Measurements from ENCODE around the gene SETD2.
"Not testable (repeated sequence)": the region's sequence is repeated elsewhere in the genome, so short reads cannot be mapped to it uniquely, and the experiment has no call there.

The SETD2 gene

DNA sequence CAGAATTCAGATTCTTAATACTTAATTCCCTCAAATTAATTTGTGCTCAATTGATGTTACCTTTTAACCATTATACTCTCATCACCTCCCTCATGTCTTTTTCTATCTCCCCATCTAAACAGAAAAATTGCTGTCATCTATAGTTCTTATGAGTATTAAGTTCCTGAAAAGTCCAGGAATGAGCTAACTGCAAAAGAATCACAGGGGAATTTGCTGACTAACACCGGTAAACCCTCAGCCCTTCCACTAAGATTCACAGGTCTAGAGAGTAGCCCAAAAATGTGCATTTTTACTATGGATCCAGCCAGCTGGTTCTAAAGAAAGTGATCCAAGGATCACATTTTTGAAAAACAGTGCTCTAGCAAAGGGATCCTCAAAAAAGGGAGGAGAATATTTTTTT lies 67.0 kb downstream of the SETD2 start:
- peaks cover 12% of the 10 kb centered on the region for H3K36me3 ChIP-seq (ENCODE audit: insufficient read depth, low read length)
- H3K4me1 ChIP-seq (ENCODE audit: insufficient read depth, low read length): no peaks in the 10 kb centered on the region
- H3K9ac ChIP-seq (ENCODE audit: low read length): no peak overlapping the region
- H3K27me3 ChIP-seq (ENCODE audit: control insufficient read depth in 1 of 2, insufficient read depth in 2 of 2, low read length in 2 of 2): no peaks in the 10 kb centered on the region
- H3K27ac ChIP-seq (ENCODE audit: low read depth, low read length): no peak overlapping the region
- no peaks in the 10 kb centered on the region for H3K9me3 ChIP-seq (ENCODE audit: low read length)
- no peak overlapping the region for H3K4me3 ChIP-seq (ENCODE audit: low read depth in 1 of 2, low read length in 2 of 2)

DNA sequence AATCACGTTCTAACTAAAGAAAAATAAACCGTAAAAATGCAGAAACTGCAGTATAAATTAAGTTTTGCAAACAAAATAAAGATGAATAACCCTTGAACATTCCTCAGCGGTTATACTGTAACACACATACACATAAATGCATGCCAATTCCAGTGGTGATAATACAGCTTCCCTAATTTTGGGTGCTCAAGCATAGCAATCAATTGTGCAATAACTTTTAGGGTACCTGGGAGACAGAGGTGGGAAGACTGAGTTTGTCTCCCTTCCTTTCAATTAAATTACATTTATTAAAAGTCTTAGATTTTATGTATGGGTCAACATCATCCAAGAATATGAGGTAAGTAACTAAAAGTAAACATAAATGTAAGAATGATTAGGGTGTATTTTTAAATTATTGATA lies 71.8 kb downstream of the SETD2 start:
- no peaks in the 10 kb centered on the region for H3K27me3 ChIP-seq (ENCODE audit: control insufficient read depth in 1 of 2, insufficient read depth in 2 of 2, low read length in 2 of 2)
- peaks cover 16% of the 10 kb centered on the region for H3K36me3 ChIP-seq (ENCODE audit: insufficient read depth, low read length)
- H3K9ac ChIP-seq (ENCODE audit: low read length): no peak overlapping the region
- H3K9me3 ChIP-seq (ENCODE audit: low read length): no peaks in the 10 kb centered on the region
- no peak overlapping the region for H3K4me3 ChIP-seq (ENCODE audit: low read depth in 1 of 2, low read length in 2 of 2)
- H3K4me1 ChIP-seq (ENCODE audit: insufficient read depth, low read length): no peaks in the 10 kb centered on the region
- H3K27ac ChIP-seq (ENCODE audit: low read depth, low read length): no peak overlapping the region

DNA sequence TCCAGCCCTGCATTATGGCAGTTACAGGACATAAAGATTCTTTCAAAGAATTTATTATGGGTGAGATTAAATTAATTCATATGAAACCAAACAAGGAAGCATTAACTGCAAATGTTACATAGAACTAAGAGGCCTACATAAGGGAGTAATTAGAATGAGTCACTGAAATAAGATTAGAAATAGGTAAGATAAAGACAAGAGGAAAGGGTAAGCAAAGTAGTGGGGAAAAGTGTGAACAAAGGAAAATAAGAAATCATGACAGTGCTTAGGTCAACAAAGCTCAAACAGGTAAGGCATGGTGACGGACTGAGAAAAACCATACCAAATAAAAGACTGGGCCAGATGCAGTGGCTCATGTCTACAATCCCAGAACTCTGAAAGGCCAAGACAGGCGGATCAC lies 74.3 kb downstream of the SETD2 start:
- Histone ChIP-seq H3K36me3 (ENCODE audit: insufficient read depth, low read length) (peaks cover 18% of the 10 kb centered on the region), H3K27me3 (ENCODE audit: control insufficient read depth in 1 of 2, insufficient read depth in 2 of 2, low read length in 2 of 2) (no peaks in the 10 kb centered on the region), H3K27ac (ENCODE audit: low read depth, low read length) (no peak overlapping the region), H3K4me3 (ENCODE audit: low read depth in 1 of 2, low read length in 2 of 2) (no peak overlapping the region), H3K4me1 (ENCODE audit: insufficient read depth, low read length) (no peaks in the 10 kb centered on the region), H3K9ac (ENCODE audit: low read length) (no peak overlapping the region), H3K9me3 (ENCODE audit: low read length) (no peaks in the 10 kb centered on the region)

DNA sequence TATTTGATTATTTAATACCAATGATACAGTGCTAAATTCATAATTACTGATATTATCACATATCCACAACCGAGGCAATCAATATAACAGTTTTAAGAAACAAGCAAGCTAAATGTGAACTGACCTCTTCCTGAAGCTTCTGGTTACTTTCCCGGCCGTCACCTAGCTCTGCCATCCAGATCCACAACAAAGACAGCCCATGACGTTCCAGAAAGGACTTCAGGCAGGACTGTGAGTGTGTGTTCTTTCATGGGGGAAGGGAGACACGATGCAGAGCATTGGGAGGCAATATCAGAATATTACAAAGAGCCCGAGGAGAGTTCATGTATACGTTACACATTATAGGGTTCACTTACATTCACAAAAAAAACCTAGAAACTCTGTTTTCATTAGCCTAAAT lies 77.8 kb downstream of the SETD2 start:
- Histone ChIP-seq H3K27me3 (ENCODE audit: control insufficient read depth in 1 of 2, insufficient read depth in 2 of 2, low read length in 2 of 2) (no peaks in the 10 kb centered on the region), H3K36me3 (ENCODE audit: insufficient read depth, low read length) (peaks cover 25% of the 10 kb centered on the region), H3K4me1 (ENCODE audit: insufficient read depth, low read length) (no peaks in the 10 kb centered on the region), H3K9ac (ENCODE audit: low read length) (no peak overlapping the region), H3K27ac (ENCODE audit: low read depth, low read length) (no peak overlapping the region), H3K4me3 (ENCODE audit: low read depth in 1 of 2, low read length in 2 of 2) (no peak overlapping the region), H3K9me3 (ENCODE audit: low read length) (no peaks in the 10 kb centered on the region)

DNA sequence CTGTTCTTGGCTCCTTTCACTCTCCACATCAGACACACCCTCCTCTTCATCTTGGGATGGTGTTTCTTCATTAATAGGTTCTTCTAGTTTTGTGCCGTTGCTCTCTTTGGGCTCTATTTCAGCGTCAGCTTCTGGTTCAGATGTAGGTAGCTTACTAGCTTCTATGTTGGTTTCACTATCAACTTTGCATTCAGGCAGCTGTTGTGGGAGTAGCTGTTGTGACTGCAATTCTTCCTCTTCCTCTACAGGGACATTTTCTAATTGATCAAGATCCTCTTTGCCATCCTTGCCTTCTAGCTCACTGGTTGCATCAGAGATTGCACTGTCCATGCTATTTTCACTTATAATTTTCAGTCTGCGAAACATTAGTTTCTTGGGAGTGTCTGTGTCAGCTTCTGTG lies 80.1 kb downstream of the SETD2 start:
- H3K4me3 ChIP-seq (ENCODE audit: low read depth in 1 of 2, low read length in 2 of 2): no peak overlapping the region
- H3K9ac ChIP-seq (ENCODE audit: low read length): no peak overlapping the region
- H3K27ac ChIP-seq (ENCODE audit: low read depth, low read length): no peak overlapping the region
- H3K9me3 ChIP-seq (ENCODE audit: low read length): no peaks in the 10 kb centered on the region
- H3K36me3 ChIP-seq (ENCODE audit: insufficient read depth, low read length): peaks cover 39% of the 10 kb centered on the region
- no peaks in the 10 kb centered on the region for H3K4me1 ChIP-seq (ENCODE audit: insufficient read depth, low read length)
- no peaks in the 10 kb centered on the region for H3K27me3 ChIP-seq (ENCODE audit: control insufficient read depth in 1 of 2, insufficient read depth in 2 of 2, low read length in 2 of 2)

DNA sequence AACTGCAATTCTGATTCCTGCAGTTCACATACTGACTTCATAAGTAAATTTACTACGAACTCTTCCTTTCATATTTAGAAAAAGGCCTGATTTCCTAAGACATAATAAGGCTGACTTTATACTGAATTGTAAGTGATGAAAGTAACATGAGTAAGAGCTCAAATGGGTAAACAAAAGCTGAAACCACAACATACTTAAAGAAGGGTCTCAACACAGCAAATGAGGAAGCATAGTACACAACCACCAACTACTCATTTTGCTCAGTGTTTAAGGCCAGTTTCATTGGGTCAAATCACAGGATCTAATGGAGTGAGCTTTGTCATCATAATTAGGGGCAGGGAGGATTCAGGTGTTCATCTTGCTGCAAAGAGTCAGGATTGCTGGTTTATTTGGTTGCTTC lies 81.4 kb downstream of the SETD2 start:
- Histone ChIP-seq H3K9ac (ENCODE audit: low read length) (no peak overlapping the region), H3K27me3 (ENCODE audit: control insufficient read depth in 1 of 2, insufficient read depth in 2 of 2, low read length in 2 of 2) (no peaks in the 10 kb centered on the region), H3K36me3 (ENCODE audit: insufficient read depth, low read length) (peaks cover 33% of the 10 kb centered on the region), H3K4me3 (ENCODE audit: low read depth in 1 of 2, low read length in 2 of 2) (no peak overlapping the region), H3K4me1 (ENCODE audit: insufficient read depth, low read length) (no peaks in the 10 kb centered on the region), H3K9me3 (ENCODE audit: low read length) (no peaks in the 10 kb centered on the region), H3K27ac (ENCODE audit: low read depth, low read length) (no peak overlapping the region)

DNA sequence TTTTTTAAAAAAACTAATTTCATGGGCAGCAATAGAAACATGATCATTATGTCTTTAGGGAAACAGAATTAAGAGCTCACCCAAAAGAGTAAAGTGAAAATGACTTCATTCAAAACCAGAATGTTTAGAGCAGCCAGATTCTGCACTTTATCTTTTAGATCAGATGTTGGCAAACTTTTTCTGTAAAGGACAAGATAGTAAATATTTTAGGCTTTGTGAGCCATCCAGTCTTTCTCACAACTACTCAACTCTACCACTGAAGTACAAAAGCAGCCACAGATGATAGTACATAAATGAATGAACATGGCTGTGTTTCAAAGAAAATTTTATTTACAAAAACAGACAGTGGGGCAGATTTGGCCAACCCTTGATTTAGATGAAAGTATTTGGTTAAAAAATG lies 84.5 kb downstream of the SETD2 start:
- Histone ChIP-seq H3K9me3 (ENCODE audit: low read length) (no peaks in the 10 kb centered on the region), H3K36me3 (ENCODE audit: insufficient read depth, low read length) (peaks cover 39% of the 10 kb centered on the region), H3K4me3 (ENCODE audit: low read depth in 1 of 2, low read length in 2 of 2) (no peak overlapping the region)

DNA sequence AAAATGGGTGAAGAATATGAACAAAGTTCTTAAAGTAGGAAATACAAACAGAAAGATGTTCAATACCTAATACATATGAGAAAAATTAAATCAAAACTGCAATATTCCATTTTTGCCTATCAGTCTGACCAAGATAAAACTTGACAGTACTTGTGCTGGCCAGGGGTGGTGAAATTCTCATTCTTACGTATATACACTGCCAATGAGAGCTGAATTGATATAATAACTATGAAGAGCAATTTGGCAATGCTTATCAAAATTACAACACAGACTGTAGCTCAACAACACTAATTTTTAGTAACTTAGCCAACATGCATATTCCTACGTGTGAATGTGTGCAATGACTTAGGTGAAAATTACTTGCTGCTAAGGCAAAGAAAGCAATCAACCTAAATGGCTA lies 90.2 kb downstream of the SETD2 start:
- Histone ChIP-seq H3K27me3 (ENCODE audit: control insufficient read depth in 1 of 2, insufficient read depth in 2 of 2, low read length in 2 of 2) (no peaks in the 10 kb centered on the region), H3K9me3 (ENCODE audit: low read length) (no peaks in the 10 kb centered on the region), H3K27ac (ENCODE audit: low read depth, low read length) (no peak overlapping the region), H3K4me1 (ENCODE audit: insufficient read depth, low read length) (no peaks in the 10 kb centered on the region), H3K4me3 (ENCODE audit: low read depth in 1 of 2, low read length in 2 of 2) (no peak overlapping the region), H3K9ac (ENCODE audit: low read length) (no peak overlapping the region), H3K36me3 (ENCODE audit: insufficient read depth, low read length) (peaks cover 24% of the 10 kb centered on the region)

More for the DNA sequence above, 84.5 kb downstream of the SETD2 start:
- H3K27me3 ChIP-seq (ENCODE audit: control insufficient read depth in 1 of 2, insufficient read depth in 2 of 2, low read length in 2 of 2): no peaks in the 10 kb centered on the region
- H3K4me1 ChIP-seq (ENCODE audit: insufficient read depth, low read length): no peaks in the 10 kb centered on the region
- no peak overlapping the region for H3K9ac ChIP-seq (ENCODE audit: low read length)
- H3K27ac ChIP-seq (ENCODE audit: low read depth, low read length): no peak overlapping the region

DNA sequence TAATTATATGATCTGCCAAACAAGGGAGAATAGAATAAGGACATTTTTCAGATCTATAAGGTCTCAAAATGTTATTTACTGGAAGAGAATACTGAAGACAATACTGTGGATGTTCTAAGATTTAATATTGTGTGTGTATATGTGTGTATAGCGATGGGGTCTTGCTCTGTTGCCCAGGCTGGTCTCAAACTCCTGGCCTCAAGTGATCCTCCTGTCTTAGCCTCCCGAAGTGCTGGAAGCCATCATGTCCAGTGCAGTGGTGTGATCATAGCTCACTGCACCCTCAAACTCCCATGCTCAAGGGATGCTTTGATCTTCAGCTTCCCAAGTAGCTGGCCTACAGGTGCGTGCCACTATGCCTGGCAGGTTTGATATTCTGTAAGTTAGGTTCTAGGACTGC lies 93.1 kb downstream of the SETD2 start:
- peaks cover 21% of the 10 kb centered on the region for H3K36me3 ChIP-seq (ENCODE audit: insufficient read depth, low read length)
- H3K4me3 ChIP-seq (ENCODE audit: low read depth in 1 of 2, low read length in 2 of 2): no peak overlapping the region

DNA sequence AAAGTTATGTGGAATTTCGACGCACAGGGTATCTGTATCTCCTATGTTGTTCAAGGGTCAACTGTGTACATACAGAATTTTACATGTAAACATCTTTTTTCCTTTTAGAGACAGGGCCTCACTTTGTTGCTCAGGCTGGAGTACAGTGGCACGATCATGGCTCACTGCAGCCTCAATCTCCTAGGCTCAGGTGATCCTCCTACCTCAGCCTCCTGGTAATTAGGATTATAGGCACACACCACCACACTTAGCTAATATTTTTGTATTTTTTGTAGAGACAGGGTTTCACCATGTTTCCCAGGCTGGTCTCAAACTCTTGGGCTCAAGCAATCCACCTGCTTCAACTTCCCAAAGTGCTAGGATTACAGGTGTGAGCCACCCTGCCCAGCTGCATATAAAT lies 97.7 kb downstream of the SETD2 start:
- H3K9me3 ChIP-seq (ENCODE audit: low read length); H3K27me3 ChIP-seq (ENCODE audit: control insufficient read depth in 1 of 2, insufficient read depth in 2 of 2, low read length in 2 of 2); H3K9ac ChIP-seq (ENCODE audit: low read length); H3K27ac ChIP-seq (ENCODE audit: low read depth, low read length); H3K4me1 ChIP-seq (ENCODE audit: insufficient read depth, low read length); H3K4me3 ChIP-seq (ENCODE audit: low read depth in 1 of 2, low read length in 2 of 2): not testable (repeated sequence)
- peaks cover 36% of the 10 kb centered on the region for H3K36me3 ChIP-seq (ENCODE audit: insufficient read depth, low read length)

More for the DNA sequence above, 93.1 kb downstream of the SETD2 start:
- no peak overlapping the region for H3K9ac ChIP-seq (ENCODE audit: low read length)
- H3K27me3 ChIP-seq (ENCODE audit: control insufficient read depth in 1 of 2, insufficient read depth in 2 of 2, low read length in 2 of 2): no peaks in the 10 kb centered on the region
- no peaks in the 10 kb centered on the region for H3K4me1 ChIP-seq (ENCODE audit: insufficient read depth, low read length)
- H3K27ac ChIP-seq (ENCODE audit: low read depth, low read length): no peak overlapping the region
- no peaks in the 10 kb centered on the region for H3K9me3 ChIP-seq (ENCODE audit: low read length)

DNA sequence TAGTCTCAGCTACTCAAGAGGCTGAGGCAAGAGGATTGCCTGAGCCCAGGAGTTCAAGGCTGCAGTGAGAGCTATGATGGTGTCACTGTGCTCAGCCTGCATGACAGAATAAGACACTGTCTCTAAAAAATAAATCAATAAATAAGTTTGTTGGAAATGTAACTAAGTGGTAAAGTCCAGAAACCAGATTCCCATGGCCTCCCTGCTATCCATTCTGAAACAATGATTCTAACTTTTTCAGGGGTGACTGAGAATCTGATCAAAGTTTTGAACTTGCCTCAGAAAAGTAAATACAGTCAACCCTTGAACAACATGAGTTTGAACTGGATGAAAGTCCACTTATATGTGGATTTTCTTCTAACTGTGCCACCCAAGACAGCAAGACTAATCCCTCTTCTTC lies 98.2 kb downstream of the SETD2 start:
- no peak overlapping the region for H3K27ac ChIP-seq (ENCODE audit: low read depth, low read length)
- H3K4me3 ChIP-seq (ENCODE audit: low read depth in 1 of 2, low read length in 2 of 2): no peak overlapping the region
- H3K36me3 ChIP-seq (ENCODE audit: insufficient read depth, low read length): peaks cover 33% of the 10 kb centered on the region
- H3K9me3 ChIP-seq (ENCODE audit: low read length): no peaks in the 10 kb centered on the region
- no peaks in the 10 kb centered on the region for H3K27me3 ChIP-seq (ENCODE audit: control insufficient read depth in 1 of 2, insufficient read depth in 2 of 2, low read length in 2 of 2)
- no peaks in the 10 kb centered on the region for H3K4me1 ChIP-seq (ENCODE audit: insufficient read depth, low read length)
- H3K9ac ChIP-seq (ENCODE audit: low read length): no peak overlapping the region

DNA sequence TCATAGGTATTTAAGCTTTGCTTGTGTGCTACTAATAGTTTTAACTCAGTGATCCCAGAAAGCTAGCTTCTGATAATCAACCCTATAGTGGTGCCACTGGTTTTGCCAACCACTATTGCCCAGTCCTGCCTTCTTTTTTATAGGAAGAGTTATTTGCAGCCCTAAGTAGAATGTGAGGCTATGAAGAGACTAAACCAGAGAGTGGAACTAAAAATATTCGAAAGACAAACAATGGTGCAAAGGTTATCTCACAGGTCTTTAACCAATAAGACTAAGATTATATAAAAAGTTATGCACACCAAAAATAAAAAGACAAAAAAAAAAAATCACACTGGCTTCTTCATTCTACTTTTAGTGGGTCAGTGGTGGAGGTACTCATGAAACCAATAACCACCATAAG lies 98.9 kb downstream of the SETD2 start:
- H3K9me3 ChIP-seq (ENCODE audit: low read length): no peaks in the 10 kb centered on the region
- no peak overlapping the region for H3K27ac ChIP-seq (ENCODE audit: low read depth, low read length)
- H3K4me1 ChIP-seq (ENCODE audit: insufficient read depth, low read length): no peaks in the 10 kb centered on the region
- no peaks in the 10 kb centered on the region for H3K27me3 ChIP-seq (ENCODE audit: control insufficient read depth in 1 of 2, insufficient read depth in 2 of 2, low read length in 2 of 2)
- H3K36me3 ChIP-seq (ENCODE audit: insufficient read depth, low read length): peaks cover 33% of the 10 kb centered on the region
- H3K4me3 ChIP-seq (ENCODE audit: low read depth in 1 of 2, low read length in 2 of 2): no peak overlapping the region
- H3K9ac ChIP-seq (ENCODE audit: low read length): no peak overlapping the region

All from muscle layer of colon (tissue), 2 donors.